Fibroblast of lung (primary cell): ENCODE measurements around the gene KLHL29. TPM values are rescaled to one million over a fixed set of nuclear protein-coding genes. Genes with fewer than 3 reads are reported as not detected.

Experiments used
- DNase-seq, 2 donors: peaks; one replicate each; pipeline versions ENCODE4 v3.0.0 to v3.0.0-alpha.2; 2010; ENCODE audit warnings: low read depth in 2 of 2
- H2AFZ ChIP-seq: 2 replicates; pipeline ENCODE4 v1.5.1; 2012; ENCODE audit warnings: low read length, control low read depth, inconsistent platforms
- H3K27ac ChIP-seq: 2 replicates; pipeline ENCODE4 v1.5.1; 2011; ENCODE audit warnings: low read length, control low read depth; ENCODE audit not compliant: insufficient read depth
- H3K27me3 ChIP-seq: 2 replicates; pipeline ENCODE4 v1.5.1; 2011; ENCODE audit warnings: mild to moderate bottlenecking, low read length; ENCODE audit not compliant: control insufficient read depth, insufficient read depth
- H3K36me3 ChIP-seq: 2 replicates; pipeline ENCODE4 v1.5.1; 2011; ENCODE audit warnings: low read length; ENCODE audit not compliant: control insufficient read depth, insufficient read depth
- H3K4me1 ChIP-seq: 2 replicates; pipeline ENCODE4 v1.5.1; 2011; ENCODE audit warnings: low read length; ENCODE audit not compliant: control insufficient read depth, insufficient read depth; ENCODE audit errors: extremely low read depth
- H3K4me2 ChIP-seq: 2 replicates; pipeline ENCODE4 v1.5.1; 2011; ENCODE audit warnings: low read length, control low read depth; ENCODE audit not compliant: insufficient read depth; ENCODE audit errors: extremely low read depth
- H3K4me3 ChIP-seq, 4 experiments: fragments of 200-600 bp in 1 of 4; sonication (generic) in 1 of 4; replicated peaks in 1 of 4; 2 replicates each; pipeline ENCODE4 v1.5.1; 2011 to 2016; ENCODE audit warnings: low read length in 4 of 4, low read depth in 3 of 4, mild to moderate bottlenecking in 3 of 4, control low read depth in 2 of 4, inconsistent platforms in 1 of 4, mixed read lengths in 1 of 4; ENCODE audit not compliant: insufficient read depth in 1 of 4; ENCODE audit errors: control extremely low read depth in 1 of 4
- H3K79me2 ChIP-seq: 2 replicates; pipeline ENCODE4 v1.5.1; 2012; ENCODE audit warnings: mild to moderate bottlenecking, low read length, inconsistent platforms; ENCODE audit not compliant: control insufficient read depth, insufficient read depth
- H3K9ac ChIP-seq: 2 replicates; pipeline ENCODE4 v1.5.1; 2011; ENCODE audit warnings: mild to moderate bottlenecking, low read length, control low read depth; ENCODE audit not compliant: insufficient read depth
- H3K9me3 ChIP-seq: 2 replicates; pipeline ENCODE4 v1.5.1; 2012; ENCODE audit warnings: low read depth, low read length; ENCODE audit not compliant: control insufficient read depth, insufficient read depth
- H4K20me1 ChIP-seq: 2 replicates; pipeline ENCODE4 v1.5.1; 2011; ENCODE audit warnings: low read length; ENCODE audit not compliant: control insufficient read depth, insufficient read depth; ENCODE audit errors: extremely low read depth
- CTCF ChIP-seq, 2 donors: IDR thresholded peaks in 1 of 2; conservative IDR thresholded peaks in 1 of 2; 1 replicate in 1 of 2; 2 replicates in 1 of 2; pipeline ENCODE4 v1.5.1; 2011 to 2012; ENCODE audit warnings: low read length in 2 of 2, control low read depth in 1 of 2, inconsistent platforms in 1 of 2, low read depth in 1 of 2, mild to moderate bottlenecking in 1 of 2
- EZH2 ChIP-seq: IDR thresholded peaks from 2 replicates; pipeline ENCODE4 v1.5.1; 2012; ENCODE audit warnings: low read length, control low read depth, mild to moderate bottlenecking; ENCODE audit errors: missing control alignments
- polyA plus RNA-seq, 2 donors: library from polyadenylated mRNA; depleted of rRNA in 1 of 2; stranded (reverse) in 1 of 2; unstranded in 1 of 2; fragments of >200 nt; gene quantifications; 2 replicates each; pipeline ENCODE4 v1.2.1, GENCODE V29; 2011 to 2012; ENCODE audit warnings: missing spikeins in 1 of 2
- total RNA-seq: library from RNA; depleted of rRNA; stranded (reverse); fragments of >200 nt; gene quantifications from 2 replicates; pipeline ENCODE4 v1.2.1, GENCODE V29; 2014

KLHL29 gene
- total and polyA plus RNA-seq, 2 donors (not counting 1 experiment from before 2014, with no cell fraction given) = 7.1 to 7.9 TPM

GRCh38 chr2:23627236-23628009, 242.4 kb downstream of the KLHL29 start:
- H3K36me3 ChIP-seq = no peaks in the 10 kb centered on the region
- no peaks in the 10 kb centered on the region for H3K79me2 ChIP-seq
- H3K27me3 ChIP-seq = no peaks in the 10 kb centered on the region
- H3K4me3 ChIP-seq = no peak overlapping the region
- H3K4me1 ChIP-seq = no peaks in the 10 kb centered on the region
- TF ChIP-seq EZH2 = no peak
- TF ChIP-seq CTCF (conservative IDR thresholded peaks at IDR 0.05 in 1 of 2, IDR thresholded peaks at IDR 0.05 in 1 of 2; ENCODE audit: low read depth in 1 of 2, low read length in 2 of 2) = no peak
- H3K4me2 ChIP-seq = no peak overlapping the region
- no peak overlapping the region for H3K27ac ChIP-seq
- H4K20me1 ChIP-seq = no peaks in the 10 kb centered on the region
- no peaks in the 10 kb centered on the region for H3K9me3 ChIP-seq
- DNase-seq = no peak
- no peak overlapping the region for H3K9ac ChIP-seq
- H2AFZ ChIP-seq = no peak overlapping the region

GRCh38 chr2:23628926-23629771, 244.2 kb downstream of the KLHL29 start:
- no peak overlapping the region for H3K9ac ChIP-seq
- no peaks in the 10 kb centered on the region for H3K79me2 ChIP-seq
- H3K27me3 ChIP-seq = no peaks in the 10 kb centered on the region
- H3K36me3 ChIP-seq = no peaks in the 10 kb centered on the region
- H3K4me2 ChIP-seq = no peak overlapping the region
- no peak for TF ChIP-seq EZH2
- TF ChIP-seq CTCF (conservative IDR thresholded peaks at IDR 0.05 in 1 of 2, IDR thresholded peaks at IDR 0.05 in 1 of 2; ENCODE audit: low read depth in 1 of 2, low read length in 2 of 2) = no peak
- no peaks in the 10 kb centered on the region for H4K20me1 ChIP-seq
- no peak overlapping the region for H2AFZ ChIP-seq
- H3K4me3 ChIP-seq = no peak overlapping the region
- H3K9me3 ChIP-seq = no peaks in the 10 kb centered on the region
- no peaks in the 10 kb centered on the region for H3K4me1 ChIP-seq
- H3K27ac ChIP-seq = no peak overlapping the region
- no peak for DNase-seq

GRCh38 chr2:23629772-23630480, 244.9 kb downstream of the KLHL29 start:
- Histone ChIP-seq H3K36me3 (no peaks in the 10 kb centered on the region), H4K20me1 (no peaks in the 10 kb centered on the region), H3K79me2 (no peaks in the 10 kb centered on the region), H3K9ac (no peak overlapping the region), H2AFZ (no peak overlapping the region), H3K4me2 (no peak overlapping the region), H3K27me3 (no peaks in the 10 kb centered on the region), H3K9me3 (no peaks in the 10 kb centered on the region), H3K4me3 (no peak overlapping the region), H3K4me1 (no peaks in the 10 kb centered on the region), H3K27ac (no peak overlapping the region)
- TF ChIP-seq CTCF (conservative IDR thresholded peaks at IDR 0.05 in 1 of 2, IDR thresholded peaks at IDR 0.05 in 1 of 2; ENCODE audit: low read depth in 1 of 2, low read length in 2 of 2) = no peak
- TF ChIP-seq EZH2 = no peak
- no peak for DNase-seq
